Left lung (tissue), 10 donors: ENCODE results near the gene ATP8A2. TPM values are rescaled to one million over a fixed set of nuclear protein-coding genes. Genes with fewer than 3 reads are reported as not detected.

Experiments used
- ATAC-seq: fragments of 200-7000 bp; cut with Tn5 transposase; one replicate; pipeline ENCODE4 v1.9.1; 2020; ENCODE audit warnings: moderate library complexity
- DNase-seq, 4 donors: peaks; one replicate each; pipeline ENCODE4 v3.0.0-alpha.2; 2013 to 2020
- H3K27ac ChIP-seq, 2 donors: fragments of 200-600 bp; sonication (generic) in 1 of 2; one replicate each; pipeline versions ENCODE4 v1.5.0 to v1.8.0; 2020 to 2021
- H3K27me3 ChIP-seq, 2 donors: fragments of 200-600 bp; sonication (generic) in 1 of 2; one replicate each; pipeline versions ENCODE4 v1.5.0 to v1.8.0; 2020 to 2021
- H3K36me3 ChIP-seq, 2 donors: fragments of 200-600 bp; sonication (generic) in 1 of 2; one replicate each; pipeline versions ENCODE4 v1.5.0 to v1.8.0; 2020 to 2021
- H3K4me1 ChIP-seq, 2 donors: fragments of 200-600 bp; one replicate each; pipeline ENCODE4 v1.8.0; 2021
- H3K4me3 ChIP-seq, 2 donors: fragments of 200-600 bp; sonication (generic) in 1 of 2; one replicate each; pipeline versions ENCODE4 v1.5.0 to v1.8.0; 2020 to 2021; ENCODE audit warnings: mild to moderate bottlenecking in 1 of 2
- H3K9me3 ChIP-seq, 2 donors: fragments of 200-600 bp; sonication (generic) in 1 of 2; one replicate each; pipeline versions ENCODE4 v1.5.0 to v1.8.0; 2020 to 2021
- intact Hi-C, 2 donors: fragments of 100-400 bp; cut with DNase I; formaldehyde crosslinking; loops; one replicate each; pipeline versions ENCODE4 v1.11.2 to v1.14.2; 2022
- polyA plus RNA-seq, 6 donors: library from polyadenylated mRNA; unstranded; fragments of 120-200 nt; gene quantifications; one replicate each; pipeline ENCODE4 v1.2.1, GENCODE V29; 2013; ENCODE audit not compliant: insufficient read length in 6 of 6
- total RNA-seq, 2 donors: library from RNA; stranded (reverse); fragmentation: NEBNext Ultra II Directional; extraction: Animal tissue kit (Norgen Biotek cat#: 25700); gene quantifications; one replicate each; pipeline ENCODE4 v1.2.1, GENCODE V29; 2021
- TF ChIP-seq, protein P1 (sequence below), 2 donors: fragments of 200-600 bp; sonication (generic) in 1 of 2; IDR thresholded peaks; one replicate each; pipeline versions ENCODE4 v1.5.0 to v1.8.0; 2021; ENCODE audit warnings: antibody characterized with exemption in 2 of 2
- donor health status: DM: no; HTN: yes; CAD: no.
- donor health status: DM: no; HTN: no; CAD: no.

The ATP8A2 gene
- total and polyA plus RNA-seq, 8 donors: 1.1 to 13.4 (median 9.6) TPM

- DNase-seq (no peak), ATAC-seq (peak; percentile 77)
- no peaks in the 10 kb centered on the region for H3K9me3 ChIP-seq
- no peaks in the 10 kb centered on the region for H3K36me3 ChIP-seq
- H3K4me1 ChIP-seq: peaks cover 3 to 22% of the 10 kb centered on the region in 2 donors
- no peak overlapping the region for H3K4me3 ChIP-seq
- TF ChIP-seq, protein P1, sequence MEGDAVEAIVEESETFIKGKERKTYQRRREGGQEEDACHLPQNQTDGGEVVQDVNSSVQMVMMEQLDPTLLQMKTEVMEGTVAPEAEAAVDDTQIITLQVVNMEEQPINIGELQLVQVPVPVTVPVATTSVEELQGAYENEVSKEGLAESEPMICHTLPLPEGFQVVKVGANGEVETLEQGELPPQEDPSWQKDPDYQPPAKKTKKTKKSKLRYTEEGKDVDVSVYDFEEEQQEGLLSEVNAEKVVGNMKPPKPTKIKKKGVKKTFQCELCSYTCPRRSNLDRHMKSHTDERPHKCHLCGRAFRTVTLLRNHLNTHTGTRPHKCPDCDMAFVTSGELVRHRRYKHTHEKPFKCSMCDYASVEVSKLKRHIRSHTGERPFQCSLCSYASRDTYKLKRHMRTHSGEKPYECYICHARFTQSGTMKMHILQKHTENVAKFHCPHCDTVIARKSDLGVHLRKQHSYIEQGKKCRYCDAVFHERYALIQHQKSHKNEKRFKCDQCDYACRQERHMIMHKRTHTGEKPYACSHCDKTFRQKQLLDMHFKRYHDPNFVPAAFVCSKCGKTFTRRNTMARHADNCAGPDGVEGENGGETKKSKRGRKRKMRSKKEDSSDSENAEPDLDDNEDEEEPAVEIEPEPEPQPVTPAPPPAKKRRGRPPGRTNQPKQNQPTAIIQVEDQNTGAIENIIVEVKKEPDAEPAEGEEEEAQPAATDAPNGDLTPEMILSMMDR (IDR thresholded peaks at IDR 0.05): no peak
- H3K27me3 ChIP-seq: peaks cover 0 to 4% of the 10 kb centered on the region in 2 donors
- intact Hi-C loops: no loop called here
- no peak overlapping the region for H3K27ac ChIP-seq
These were observed 474.6 kb downstream of the ATP8A2 start for GRCh38 chr13:25846222-25846984.

- Histone ChIP-seq H3K27ac (no peak overlapping the region), H3K4me1 (peaks cover 3 to 22% of the 10 kb centered on the region in 2 donors), H3K36me3 (no peaks in the 10 kb centered on the region), H3K27me3 (peaks cover 0 to 2% of the 10 kb centered on the region in 2 donors), H3K4me3 (no peak overlapping the region), H3K9me3 (no peaks in the 10 kb centered on the region)
- intact Hi-C loops: no loop called here
- ATAC-seq (no peak), DNase-seq (no peak)
- TF ChIP-seq, protein P1 (IDR thresholded peaks at IDR 0.05): no peak
These were observed 475.4 kb downstream of the ATP8A2 start for GRCh38 chr13:25847145-25847544.

GRCh38 chr13:25847635-25848626, 476.2 kb downstream of the ATP8A2 start:
- Histone ChIP-seq H3K4me3 (no peak overlapping the region), H3K9me3 (no peaks in the 10 kb centered on the region), H3K27me3 (no peaks in the 10 kb centered on the region), H3K36me3 (no peaks in the 10 kb centered on the region), H3K27ac (no peak overlapping the region), H3K4me1 (peaks cover 3 to 22% of the 10 kb centered on the region in 2 donors)
- no peak for DNase-seq
- intact Hi-C loops: no loop called here
- TF ChIP-seq, protein P1 (IDR thresholded peaks at IDR 0.05): no peak
- ATAC-seq: peak; percentile 10

GRCh38 chr13:25848812-25849745, 477.3 kb downstream of the ATP8A2 start:
- intact Hi-C loops: no loop called here
- Histone ChIP-seq H3K9me3 (no peaks in the 10 kb centered on the region), H3K27ac (no peak overlapping the region), H3K4me3 (no peak overlapping the region), H3K27me3 (no peaks in the 10 kb centered on the region), H3K36me3 (no peaks in the 10 kb centered on the region), H3K4me1 (peaks cover 3 to 22% of the 10 kb centered on the region in 2 donors)
- DNase-seq: no peak
- TF ChIP-seq, protein P1 (IDR thresholded peaks at IDR 0.05): no peak
- ATAC-seq: no peak
